Testis (tissue), 3 donors: ENCODE measurements around the gene ALG3. TPM values are rescaled to one million over a fixed set of nuclear protein-coding genes. Genes with fewer than 3 reads are reported as not detected.

Source experiments
- DNase-seq: peaks from one replicate; pipeline ENCODE4 v3.0.0-alpha.2; 2019
- H3K27ac ChIP-seq, 2 donors: fragments of 200-600 bp; sonication (generic); one replicate each; pipeline ENCODE4 v1.5.1; 2019
- H3K27me3 ChIP-seq: fragments of 200-600 bp; sonication (generic); one replicate; pipeline ENCODE4 v1.5.1; 2019
- H3K36me3 ChIP-seq: fragments of 200-600 bp; sonication (generic); one replicate; pipeline ENCODE4 v1.5.1; 2017; ENCODE audit warnings: low read depth; ENCODE audit errors: missing control alignments
- H3K4me1 ChIP-seq: fragments of 200-600 bp; sonication (generic); one replicate; pipeline ENCODE4 v1.5.1; 2019
- H3K4me3 ChIP-seq, 2 donors: fragments of 200-600 bp; sonication (generic); one replicate each; pipeline ENCODE4 v1.5.1; 2017 to 2019
- H3K9me3 ChIP-seq: fragments of 200-600 bp; sonication (generic); one replicate; pipeline ENCODE4 v1.5.1; 2017
- CTCF ChIP-seq, 3 experiments: fragments of 450-650 bp in 2 of 3; fragments of 200-600 bp in 1 of 3; sonication (generic) in 1 of 3; IDR thresholded peaks; one replicate each; pipeline ENCODE4 v1.5.1; 2016 to 2019; ENCODE audit warnings: antibody characterized with exemption in 3 of 3, mild to moderate bottlenecking in 2 of 3, moderate library complexity in 1 of 3
- POLR2A ChIP-seq: fragments of 450-650 bp; IDR thresholded peaks from one replicate; pipeline ENCODE4 v1.6.1; 2017; ENCODE audit warnings: antibody characterized with exemption, mild to moderate bottlenecking, moderate library complexity
- WGBS, 2 donors: methylation state at CpG; one replicate each; pipeline ENCODE4 v1.1.5; 2018; 5-methylcytosine and 5-hydroxymethylcytosine counted together
- intact Hi-C: fragments of 100-400 bp; cut with DNase I; formaldehyde crosslinking; loops from one replicate; pipeline ENCODE4 v1.15.1; 2023; ENCODE audit warnings: low total_unique reads
- polyA plus RNA-seq: library from polyadenylated mRNA; stranded (reverse); fragments of 350-450 nt; fragmentation: Illumina TruSeq; extraction: RNeasy Lipid Tissue Mini Kit (QIAGEN cat#74804); gene quantifications from one replicate; pipeline ENCODE4 v1.2.3, GENCODE V29; 2014; ENCODE audit warnings: low read depth, low replicate concordance; ENCODE audit not compliant: insufficient read depth
- total RNA-seq, 2 donors: library from RNA; depleted of rRNA; stranded (reverse); fragments of >200 nt; gene quantifications; one replicate each; pipeline ENCODE4 v1.2.3, GENCODE V29; 2016

The ALG3 gene
- total and polyA plus RNA-seq, 3 donors from 2014 or later: 58.7 to 91.7 (median 79.4) TPM

DNA sequence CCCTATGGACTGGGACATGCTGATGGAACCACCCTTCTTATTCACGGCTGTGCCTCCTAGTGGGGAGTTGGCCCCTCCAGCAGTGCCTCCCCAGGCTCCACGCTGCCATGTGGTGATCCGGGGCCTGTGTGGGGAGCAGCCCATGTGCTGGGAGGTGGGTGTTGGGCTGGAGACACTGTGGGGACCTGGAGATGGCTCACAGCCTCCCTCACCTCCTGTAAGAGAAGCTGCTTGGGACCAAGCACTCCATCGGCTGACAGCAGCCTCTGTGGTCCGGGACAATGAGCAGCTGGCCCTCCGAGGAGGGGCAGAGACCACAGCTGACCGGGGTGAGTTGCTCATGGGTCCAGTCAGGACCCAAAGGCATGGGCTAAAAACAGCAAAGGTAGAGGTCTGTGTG, 9.1 kb downstream of the ALG3 start:
- H3K27me3 ChIP-seq: no peaks in the 10 kb centered on the region
- intact Hi-C loops: loop anchor here (10.0 kb wide), 2 partner anchors 95 to 345 kb away; no protein-coding TSS in a partner anchor
- H3K4me3 ChIP-seq: no peak overlapping the region
- no peak for DNase-seq
- H3K27ac ChIP-seq: no peak overlapping the region
- peaks cover 6% of the 10 kb centered on the region for H3K4me1 ChIP-seq
- H3K9me3 ChIP-seq: no peaks in the 10 kb centered on the region
- H3K36me3 ChIP-seq: no peaks in the 10 kb centered on the region
- no peak for TF ChIP-seq CTCF (IDR thresholded peaks at IDR 0.05)
- TF ChIP-seq POLR2A: no peak
- WGBS, 2 donors: 80 to 90% methylated on average over 3 to 7 of the region's 7 CpGs

DNA sequence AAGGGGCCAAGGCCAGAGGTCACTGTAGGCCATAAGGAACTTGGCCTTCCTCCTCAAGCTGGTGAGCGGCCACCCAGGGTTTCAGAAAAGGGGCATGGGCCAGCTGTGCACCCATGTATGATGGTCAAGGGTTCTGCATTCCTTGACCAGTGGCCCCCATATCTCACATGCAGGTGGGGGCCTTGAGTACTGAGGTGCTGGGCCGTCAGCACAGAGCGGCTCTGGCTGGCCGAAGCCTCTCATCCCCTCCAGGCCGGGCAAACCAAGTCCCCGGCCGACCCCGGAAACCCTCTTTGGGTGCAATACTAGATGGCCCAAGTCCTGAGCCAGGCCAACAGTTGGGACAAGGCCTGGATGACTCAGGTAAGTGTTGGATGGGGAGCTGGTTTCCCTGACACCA, 9.5 kb downstream of the ALG3 start:
- H3K4me3 ChIP-seq: no peak overlapping the region
- H3K9me3 ChIP-seq: no peaks in the 10 kb centered on the region
- 93 to 98% methylated on average over 1 to 8 of the region's 8 CpGs for WGBS, 2 donors
- H3K36me3 ChIP-seq: no peaks in the 10 kb centered on the region
- no peak for DNase-seq
- TF ChIP-seq POLR2A (no peak), CTCF (IDR thresholded peaks at IDR 0.05) (no peak)
- H3K27ac ChIP-seq: no peak overlapping the region
- no peaks in the 10 kb centered on the region for H3K27me3 ChIP-seq
- peaks cover 6% of the 10 kb centered on the region for H3K4me1 ChIP-seq
- intact Hi-C loops: loop anchor here (10.0 kb wide), 1 partner anchor 94 kb away; no protein-coding TSS in a partner anchor

DNA sequence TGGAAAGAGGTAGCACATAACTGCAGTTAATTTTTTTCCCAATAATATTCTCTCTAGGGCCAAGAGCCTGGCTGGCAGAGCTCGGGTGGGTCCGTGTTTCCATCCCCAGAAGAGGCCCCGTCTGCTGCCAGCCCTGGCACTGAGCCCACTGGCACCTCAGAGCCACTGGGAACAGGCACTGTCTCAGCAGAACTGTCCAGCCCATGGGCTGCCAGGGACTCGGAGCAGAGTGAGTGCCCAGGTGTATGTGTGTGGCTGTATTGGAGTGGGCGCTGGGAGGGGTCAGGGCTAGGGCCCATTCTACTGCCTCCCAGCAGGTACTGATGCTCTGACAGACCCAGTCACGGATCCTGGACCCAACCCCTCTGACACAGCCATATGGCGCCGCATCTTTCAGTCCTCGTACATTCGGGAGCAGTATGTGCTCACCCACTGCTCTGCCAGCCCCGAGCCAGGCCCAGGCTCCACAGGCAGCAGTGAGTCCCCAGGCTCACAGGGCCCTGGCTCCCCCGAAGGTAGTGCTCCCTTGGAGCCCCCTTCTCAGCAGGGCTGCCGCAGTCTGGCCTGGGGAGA, 10.4 kb downstream of the ALG3 start:
- H3K4me3 ChIP-seq: no peak overlapping the region
- WGBS, 2 donors: 79 to 87% methylated on average over 13 of the region's 13 CpGs
- TF ChIP-seq CTCF (IDR thresholded peaks at IDR 0.05) (no peak), POLR2A (no peak)
- H3K4me1 ChIP-seq: peaks cover 6% of the 10 kb centered on the region
- intact Hi-C loops: loop anchor here (10.0 kb wide), 1 partner anchor 94 kb away; no protein-coding TSS in a partner anchor
- H3K27ac ChIP-seq: no peak overlapping the region
- H3K36me3 ChIP-seq: no peaks in the 10 kb centered on the region
- H3K9me3 ChIP-seq: no peaks in the 10 kb centered on the region
- H3K27me3 ChIP-seq: no peaks in the 10 kb centered on the region
- DNase-seq: no peak

DNA sequence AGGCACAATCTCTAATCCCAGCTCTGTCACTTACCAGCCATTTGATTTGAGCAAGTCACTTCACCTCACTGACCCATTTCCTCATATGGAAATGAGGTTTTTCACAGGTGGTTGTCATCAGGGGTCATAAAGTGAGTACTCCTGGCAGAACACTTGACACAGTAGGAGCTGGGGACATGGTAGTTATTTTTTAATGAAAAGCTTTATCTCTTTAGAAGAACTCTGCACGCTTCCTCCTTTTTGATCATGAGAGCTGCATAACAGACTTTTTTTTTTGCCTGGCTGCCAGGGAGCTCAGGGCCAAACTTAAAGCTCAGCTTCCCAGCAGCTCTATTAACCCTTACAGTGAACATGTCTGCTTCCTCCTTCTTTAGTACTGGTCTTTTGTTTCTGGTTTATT, 11.0 kb downstream of the ALG3 start:
- no peak overlapping the region for H3K27ac ChIP-seq
- H3K9me3 ChIP-seq: no peaks in the 10 kb centered on the region
- no peak overlapping the region for H3K4me3 ChIP-seq
- intact Hi-C loops: loop anchor here (10.0 kb wide), 1 partner anchor 93 kb away; no protein-coding TSS in a partner anchor
- 45 to 73% methylated on average over 1 of the region's 1 CpG for WGBS, 2 donors
- no peaks in the 10 kb centered on the region for H3K36me3 ChIP-seq
- no peak for DNase-seq
- peaks cover 6% of the 10 kb centered on the region for H3K4me1 ChIP-seq
- TF ChIP-seq CTCF (IDR thresholded peaks at IDR 0.05) (no peak), POLR2A (no peak)
- H3K27me3 ChIP-seq: no peaks in the 10 kb centered on the region

DNA sequence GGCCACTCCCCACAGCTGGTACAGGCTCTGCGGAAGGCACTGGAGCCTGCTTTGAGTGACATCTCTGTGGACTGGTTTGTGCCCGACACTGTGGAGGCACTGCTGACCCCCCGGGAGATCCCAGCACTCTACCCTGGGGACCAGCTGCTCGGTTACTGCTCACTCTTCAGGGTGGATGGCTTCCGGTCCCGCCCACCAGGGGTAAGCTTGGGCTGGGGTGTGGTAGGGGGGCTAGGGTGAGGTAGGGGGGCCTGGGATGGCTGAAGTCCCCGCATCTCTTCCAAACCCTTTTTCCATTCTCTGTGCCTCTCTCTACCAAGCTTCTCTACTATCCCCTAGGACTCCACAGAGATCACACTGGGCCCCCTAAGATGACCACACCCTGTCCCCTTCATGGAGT, 11.6 kb downstream of the ALG3 start:
- no peaks in the 10 kb centered on the region for H3K27me3 ChIP-seq
- H3K36me3 ChIP-seq: no peaks in the 10 kb centered on the region
- TF ChIP-seq CTCF (IDR thresholded peaks at IDR 0.05) (no peak), POLR2A (no peak)
- 75 to 93% methylated on average over 1 to 7 of the region's 7 CpGs for WGBS, 2 donors
- DNase-seq: no peak
- H3K9me3 ChIP-seq: no peaks in the 10 kb centered on the region
- no peak overlapping the region for H3K27ac ChIP-seq
- peaks cover 6% of the 10 kb centered on the region for H3K4me1 ChIP-seq
- no peak overlapping the region for H3K4me3 ChIP-seq
- intact Hi-C loops: loop anchor here (10.0 kb wide), 1 partner anchor 92 kb away; no protein-coding TSS in a partner anchor
